SIG-M5 treated with dmso at 0.1 percent for 504 hours (cell line): ENCODE data around the gene MAP1LC3A.

Experiments used
- DNase-seq: peaks from one replicate; lab custom pipeline; 2025; ENCODE audit not compliant: unreplicated experiment; lab: John Stamatoyannopoulos, UW

The MAP1LC3A gene

GRCh38 chr20:34528921-34529297 lies 29.6 kb upstream of the MAP1LC3A start:
- no peak for DNase-seq

GRCh38 chr20:34529742-34530141 lies 28.8 kb upstream of the MAP1LC3A start:
- no peak for DNase-seq

- DNase-seq, result no peak
These were observed 28.2 kb upstream of the MAP1LC3A start for GRCh38 chr20:34530342-34530741.

GRCh38 chr20:34531608-34532265 lies 26.8 kb upstream of the MAP1LC3A start:
- no peak for DNase-seq

- no peak for DNase-seq
These were observed 26.2 kb upstream of the MAP1LC3A start for GRCh38 chr20:34532320-34532719.

GRCh38 chr20:34532756-34533155 lies 25.8 kb upstream of the MAP1LC3A start:
- DNase-seq, result no peak

- no peak for DNase-seq
These were observed 23.9 kb upstream of the MAP1LC3A start for GRCh38 chr20:34534391-34535165.

- no peak for DNase-seq
These were observed 23.1 kb upstream of the MAP1LC3A start for GRCh38 chr20:34535301-34535840.

GRCh38 chr20:34535857-34536256 lies 22.7 kb upstream of the MAP1LC3A start:
- DNase-seq, result no peak

GRCh38 chr20:34536798-34537394 lies 21.6 kb upstream of the MAP1LC3A start:
- DNase-seq, result peak; percentile 49

GRCh38 chr20:34537651-34538050 lies 20.9 kb upstream of the MAP1LC3A start:
- no peak for DNase-seq

GRCh38 chr20:34538671-34539123 lies 19.8 kb upstream of the MAP1LC3A start:
- DNase-seq, result peak; percentile 53

GRCh38 chr20:34539756-34540155 lies 18.8 kb upstream of the MAP1LC3A start:
- no peak for DNase-seq

GRCh38 chr20:34540596-34541263 lies 17.8 kb upstream of the MAP1LC3A start:
- DNase-seq, result no peak

GRCh38 chr20:34541264-34541901 lies 17.1 kb upstream of the MAP1LC3A start:
- DNase-seq, result no peak

GRCh38 chr20:34541917-34542316 lies 16.6 kb upstream of the MAP1LC3A start:
- DNase-seq, result no peak

GRCh38 chr20:34542439-34542838 lies 16.1 kb upstream of the MAP1LC3A start:
- DNase-seq, result no peak

- DNase-seq, result no peak
These were observed 15.0 kb upstream of the MAP1LC3A start for GRCh38 chr20:34543463-34544056.

- no peak for DNase-seq
These were observed 14.3 kb upstream of the MAP1LC3A start for GRCh38 chr20:34544109-34544796.

GRCh38 chr20:34546751-34547181 lies 11.8 kb upstream of the MAP1LC3A start:
- no peak for DNase-seq
